ENCODE results near the gene ASCC1.
"Not testable (repeated sequence)": the region's sequence is repeated elsewhere in the genome, so short reads cannot be mapped to it uniquely, and the experiment has no call there.

Gene ASCC1

DNA sequence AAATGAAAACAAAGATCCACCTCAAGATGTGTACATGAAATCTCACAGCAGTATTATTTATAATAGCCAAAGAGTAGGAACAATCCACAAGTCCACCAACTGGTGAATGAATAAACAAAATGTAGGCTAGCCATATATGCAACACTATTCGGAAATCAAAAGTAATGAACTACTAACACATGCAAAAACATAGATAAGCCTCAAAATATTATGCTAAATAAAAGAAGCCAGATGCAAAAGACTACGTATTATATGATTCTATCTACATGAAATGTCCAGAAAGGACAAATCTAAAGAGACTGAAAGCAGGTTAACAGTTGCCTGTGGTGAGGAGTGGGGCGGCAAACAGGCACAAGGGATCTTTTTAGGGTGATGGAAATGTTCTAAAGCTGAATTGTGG, 49.0 kb downstream of the ASCC1 start:
- no peak for DNase-seq

DNA sequence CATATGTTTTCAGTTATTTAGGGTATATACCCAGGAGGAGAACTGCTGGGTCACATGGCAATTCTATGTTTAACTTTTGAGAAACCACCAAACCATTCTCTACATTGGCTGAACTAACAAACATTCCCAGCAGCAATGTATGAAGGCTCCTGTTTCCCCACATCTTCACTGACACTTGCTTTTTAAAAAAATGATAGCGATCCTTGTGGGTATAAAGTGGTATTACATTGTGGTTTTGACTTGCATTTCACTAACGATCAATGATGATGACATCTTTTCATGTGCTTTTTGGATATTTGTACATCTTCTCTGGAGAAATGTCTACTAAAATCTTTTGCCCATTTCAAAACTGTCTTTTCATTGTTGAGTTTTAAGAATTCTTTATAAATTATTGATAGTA, 51.5 kb downstream of the ASCC1 start:
- DNase-seq: no peak

DNA sequence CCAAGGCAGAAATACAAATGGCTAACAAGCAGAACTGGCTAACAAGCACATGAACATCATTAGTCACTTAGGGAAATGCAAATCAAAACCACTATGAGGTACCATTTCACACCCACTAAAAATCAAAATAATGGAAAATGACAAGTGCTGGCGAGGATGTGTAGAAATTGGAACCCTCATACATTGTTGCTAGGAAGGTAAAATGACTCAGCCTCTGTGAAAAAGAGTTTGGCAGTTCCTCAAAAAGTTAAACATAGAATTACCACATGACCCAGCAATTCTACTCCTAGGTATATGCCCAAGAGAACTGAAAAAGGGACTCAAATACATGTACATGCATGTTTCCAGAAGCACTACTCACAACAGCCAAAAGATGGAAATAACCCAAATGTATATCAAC, 53.1 kb downstream of the ASCC1 start:
- DNase-seq: no peak

DNA sequence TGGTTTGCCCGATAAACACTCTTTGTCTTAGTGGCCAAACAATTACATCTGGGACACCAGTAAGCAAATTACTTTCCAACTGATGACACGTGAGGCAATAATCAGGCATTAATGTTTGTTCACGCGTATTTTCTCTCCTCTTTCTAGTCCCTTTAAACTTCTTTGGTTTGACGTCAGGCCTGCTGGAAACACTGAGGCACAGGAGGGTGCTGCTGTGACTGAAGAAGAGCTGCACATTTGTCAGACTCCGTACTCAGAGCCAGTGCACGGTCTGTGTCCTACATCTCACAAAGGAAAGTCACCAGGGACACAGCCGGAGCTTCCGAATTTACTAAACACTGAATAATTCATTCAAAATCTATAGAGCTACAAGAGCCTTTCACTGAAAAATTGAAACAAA, 57.9 kb downstream of the ASCC1 start:
- DNase-seq: no peak

DNA sequence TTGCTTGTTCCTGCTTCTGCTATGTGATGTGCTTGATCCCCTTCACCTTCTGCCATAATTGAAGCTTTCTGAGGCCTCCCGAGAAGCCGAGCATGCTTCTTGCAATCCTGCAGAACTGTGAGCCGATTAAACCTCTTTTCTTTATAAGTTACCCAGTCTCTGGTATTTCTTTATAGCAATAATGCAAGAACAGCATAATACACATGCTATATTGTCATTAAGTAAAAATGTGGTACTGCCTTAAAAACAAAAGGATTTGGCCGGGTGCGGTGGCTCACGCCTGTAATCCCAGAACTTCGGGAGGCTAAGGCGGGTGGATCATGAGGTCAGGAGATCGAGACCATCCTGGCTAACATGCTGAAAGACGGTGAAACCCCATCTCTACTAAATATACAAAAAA, 59.9 kb downstream of the ASCC1 start:
- no peak for DNase-seq

DNA sequence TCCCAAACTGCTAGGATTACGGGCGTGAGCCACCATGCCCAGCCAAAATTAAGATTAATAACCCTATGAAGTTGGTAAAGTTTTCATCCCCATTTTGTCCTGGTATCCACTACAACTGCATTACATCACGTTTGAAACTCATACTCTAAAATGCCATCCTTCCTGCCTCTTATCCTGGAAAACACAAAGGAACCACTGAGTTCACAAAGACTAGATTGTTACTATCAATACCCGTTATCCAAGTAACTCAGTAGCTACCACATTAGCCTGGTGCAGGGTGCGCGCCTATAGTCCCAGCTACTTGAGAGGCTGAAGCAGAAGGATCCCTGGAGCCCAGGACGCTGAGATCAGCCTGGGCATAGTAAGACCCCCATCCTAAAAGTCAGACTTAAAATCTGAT, 63.8 kb downstream of the ASCC1 start:
- DNase-seq: no peak

DNA sequence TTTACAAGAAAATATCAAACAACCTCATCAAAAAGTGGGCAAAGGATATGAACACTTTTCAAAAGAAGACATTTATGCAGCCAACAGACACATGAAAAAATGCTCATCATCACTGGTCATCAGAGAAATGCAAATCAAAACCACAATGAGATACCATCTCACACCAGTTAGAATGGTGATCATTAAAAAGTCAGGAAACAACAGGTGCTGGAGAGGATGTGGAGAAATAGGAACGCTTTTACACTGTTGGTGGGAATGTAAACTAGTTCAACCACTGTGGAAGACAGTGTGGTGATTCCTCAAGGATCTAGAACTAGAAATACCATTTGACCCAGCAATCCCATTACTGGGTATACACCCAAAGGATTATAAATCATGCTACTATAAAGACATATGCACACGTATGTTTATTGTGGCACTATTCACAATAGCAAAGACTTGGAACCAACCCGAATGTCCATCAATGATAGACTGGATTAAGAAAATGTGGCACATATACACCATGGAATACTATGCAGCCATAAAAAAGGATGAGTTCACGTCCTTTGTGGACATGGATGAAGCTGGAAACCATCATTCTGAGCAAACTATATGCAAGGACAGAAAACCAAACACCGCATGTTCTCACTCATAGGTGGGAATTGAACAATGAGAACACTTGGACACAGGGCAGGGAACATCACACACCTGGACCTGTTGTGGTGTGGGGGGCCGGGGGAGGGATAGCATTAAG, 65.2 kb downstream of the ASCC1 start:
- DNase-seq: not testable (repeated sequence)

DNA sequence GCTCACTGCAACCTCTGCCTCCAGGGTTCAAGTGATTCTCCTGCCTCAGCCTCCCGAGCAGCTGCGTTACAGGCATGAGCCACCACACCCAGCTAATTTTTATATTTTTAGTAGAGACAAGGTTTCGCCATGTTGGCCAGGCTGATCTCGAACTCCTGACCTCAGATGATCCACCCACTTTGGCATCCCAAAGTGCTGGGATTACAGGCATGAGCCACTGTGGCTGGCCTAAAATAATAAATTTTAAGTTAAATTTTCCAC, 68.8 kb downstream of the ASCC1 start:
- DNase-seq: not testable (repeated sequence)

DNA sequence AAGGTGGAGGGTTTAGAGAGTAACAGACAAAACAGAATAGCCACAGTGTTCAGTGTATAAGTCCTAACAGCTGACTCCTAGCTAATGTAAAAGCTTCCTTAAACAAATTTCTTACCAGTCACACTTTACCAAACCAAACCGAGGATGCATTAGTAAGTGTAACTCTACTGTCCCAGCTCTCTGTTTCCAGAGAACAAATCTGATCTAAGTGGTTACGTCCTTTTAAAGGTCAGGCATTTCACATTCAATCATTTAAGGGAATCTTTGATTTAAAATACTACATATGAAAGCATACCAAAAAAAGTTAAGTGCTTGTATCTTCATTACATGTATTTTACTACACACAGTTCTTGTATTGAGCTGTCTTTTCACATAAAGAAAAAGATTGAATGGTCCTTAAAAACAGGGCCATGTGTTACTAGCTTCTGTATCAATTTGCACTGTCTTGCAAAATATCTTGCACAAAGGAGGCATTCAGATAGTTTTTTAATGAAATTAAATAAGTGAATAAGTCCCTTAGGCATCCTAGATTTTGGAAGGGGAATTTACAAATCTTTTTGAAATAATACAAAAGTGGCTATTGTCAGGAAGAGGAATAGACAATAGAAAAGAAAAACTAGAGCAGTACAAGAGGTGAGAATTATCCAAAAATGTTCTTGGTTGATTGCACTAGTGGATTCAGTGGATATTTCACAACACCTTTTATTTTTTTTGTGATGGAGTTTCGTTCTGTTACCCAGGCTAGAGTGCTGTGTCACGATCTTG, 69.3 kb downstream of the ASCC1 start:
- DNase-seq: no peak

DNA sequence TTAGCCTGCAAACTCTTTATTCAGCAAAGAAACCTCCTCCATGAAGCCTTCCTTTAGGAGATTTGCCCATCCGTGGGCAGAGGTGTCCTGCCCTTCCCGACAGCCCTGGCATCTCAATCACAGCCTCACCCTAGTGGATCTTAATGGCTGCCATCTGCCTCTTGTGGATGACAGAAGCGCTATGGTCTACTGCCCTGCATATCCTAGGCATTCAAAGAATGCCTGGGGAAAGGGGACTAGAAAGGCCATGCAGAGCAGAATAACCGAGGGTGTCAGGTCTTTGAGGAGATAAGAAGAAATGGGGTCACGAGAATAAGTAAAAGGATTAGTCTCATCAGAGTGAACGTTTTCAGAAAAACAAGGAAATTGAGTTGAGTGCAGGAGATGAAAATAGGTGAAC, 70.0 kb downstream of the ASCC1 start:
- DNase-seq: no peak

DNA sequence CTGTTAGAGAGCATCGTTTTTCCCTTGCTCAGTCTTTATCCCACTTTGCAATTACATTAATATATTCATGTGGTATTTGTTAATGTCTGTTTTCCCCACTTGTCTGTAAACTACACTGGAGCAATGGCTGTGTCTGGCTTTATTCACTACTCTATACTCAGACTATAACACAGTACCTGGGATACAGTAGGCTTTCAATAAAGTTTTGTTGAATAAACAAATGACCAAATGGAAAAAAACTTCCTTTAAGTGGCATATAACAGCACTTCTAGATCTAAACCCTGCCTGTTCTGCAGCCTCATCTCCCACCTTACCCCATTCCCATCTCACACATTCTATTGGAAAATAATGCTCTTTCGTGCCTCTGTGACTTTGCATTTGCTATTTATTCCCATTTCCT, 70.4 kb downstream of the ASCC1 start:
- no peak for DNase-seq

DNA sequence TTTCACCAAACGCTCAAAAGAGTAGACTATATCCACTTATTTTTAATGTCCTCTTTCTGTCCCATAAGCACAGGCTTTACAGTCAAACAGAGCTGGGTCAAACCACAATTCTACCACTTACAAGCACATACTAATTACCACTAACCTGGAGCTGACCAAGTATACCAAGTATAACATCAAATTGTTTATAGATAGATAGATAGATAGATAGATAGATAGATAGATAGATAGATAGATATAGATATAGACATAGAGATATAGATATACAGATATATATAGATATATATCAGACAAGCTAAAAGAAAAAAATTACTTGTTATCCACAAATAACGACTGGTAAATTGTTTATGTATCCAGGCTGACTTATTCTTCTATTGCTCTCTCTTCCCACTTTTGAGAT, 75.2 kb downstream of the ASCC1 start:
- DNase-seq: no peak

DNA sequence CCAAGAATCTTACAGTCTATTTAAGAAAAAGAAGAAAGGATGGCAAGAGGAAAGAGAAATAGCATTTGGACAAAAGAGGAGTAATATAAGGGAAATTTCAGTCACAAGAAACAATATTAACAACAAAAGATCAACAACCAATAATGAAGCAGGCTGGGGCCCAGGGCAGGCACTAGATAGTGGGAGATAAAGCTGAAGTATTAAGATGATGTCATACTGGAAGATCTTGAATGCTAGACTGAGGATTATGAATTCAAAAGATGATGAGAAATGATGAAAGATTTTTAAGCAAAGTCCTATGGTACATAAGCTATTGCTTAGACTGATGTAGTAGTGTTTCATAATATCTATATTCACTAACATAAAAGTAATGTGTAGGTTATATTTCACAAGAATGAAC, 75.9 kb downstream of the ASCC1 start:
- DNase-seq: no peak

DNA sequence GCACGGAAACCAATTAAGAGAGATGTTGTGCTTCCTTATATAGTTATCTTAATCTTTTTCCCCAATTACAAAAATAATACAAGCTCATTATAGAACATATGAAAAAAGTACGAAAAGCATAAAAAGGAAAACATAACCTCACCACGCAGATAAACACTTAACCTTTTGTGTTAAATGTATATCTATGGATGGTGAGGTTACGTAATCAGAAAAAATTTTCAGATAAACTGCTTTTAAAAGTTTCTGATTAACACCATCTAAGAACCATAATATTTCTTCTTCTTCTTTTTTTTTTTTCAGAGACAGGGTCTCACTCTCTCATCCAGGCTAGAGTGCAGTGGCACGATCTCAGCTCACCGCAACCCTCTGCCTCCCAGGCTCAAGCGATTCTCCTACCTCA, 78.5 kb downstream of the ASCC1 start:
- no peak for DNase-seq

DNA sequence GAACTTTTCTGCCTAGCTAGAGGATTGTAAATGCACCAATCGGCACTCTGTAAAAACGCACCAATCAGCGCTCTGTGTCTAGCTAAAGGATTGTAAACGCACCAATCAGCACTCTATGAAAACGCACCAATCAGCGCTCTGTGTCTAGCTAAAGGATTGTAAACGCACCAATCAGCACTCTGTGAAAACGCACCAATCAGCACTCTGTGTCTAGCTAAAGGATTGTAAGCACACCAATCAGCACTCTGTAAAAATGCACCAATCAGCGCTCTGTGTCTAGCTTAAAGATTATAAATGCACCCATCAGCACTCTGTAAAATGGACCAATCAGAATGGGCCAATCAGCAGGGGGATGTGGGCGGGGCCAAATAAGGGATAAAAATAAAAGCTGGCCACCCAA, 79.9 kb downstream of the ASCC1 start:
- DNase-seq: not testable (repeated sequence)

DNA sequence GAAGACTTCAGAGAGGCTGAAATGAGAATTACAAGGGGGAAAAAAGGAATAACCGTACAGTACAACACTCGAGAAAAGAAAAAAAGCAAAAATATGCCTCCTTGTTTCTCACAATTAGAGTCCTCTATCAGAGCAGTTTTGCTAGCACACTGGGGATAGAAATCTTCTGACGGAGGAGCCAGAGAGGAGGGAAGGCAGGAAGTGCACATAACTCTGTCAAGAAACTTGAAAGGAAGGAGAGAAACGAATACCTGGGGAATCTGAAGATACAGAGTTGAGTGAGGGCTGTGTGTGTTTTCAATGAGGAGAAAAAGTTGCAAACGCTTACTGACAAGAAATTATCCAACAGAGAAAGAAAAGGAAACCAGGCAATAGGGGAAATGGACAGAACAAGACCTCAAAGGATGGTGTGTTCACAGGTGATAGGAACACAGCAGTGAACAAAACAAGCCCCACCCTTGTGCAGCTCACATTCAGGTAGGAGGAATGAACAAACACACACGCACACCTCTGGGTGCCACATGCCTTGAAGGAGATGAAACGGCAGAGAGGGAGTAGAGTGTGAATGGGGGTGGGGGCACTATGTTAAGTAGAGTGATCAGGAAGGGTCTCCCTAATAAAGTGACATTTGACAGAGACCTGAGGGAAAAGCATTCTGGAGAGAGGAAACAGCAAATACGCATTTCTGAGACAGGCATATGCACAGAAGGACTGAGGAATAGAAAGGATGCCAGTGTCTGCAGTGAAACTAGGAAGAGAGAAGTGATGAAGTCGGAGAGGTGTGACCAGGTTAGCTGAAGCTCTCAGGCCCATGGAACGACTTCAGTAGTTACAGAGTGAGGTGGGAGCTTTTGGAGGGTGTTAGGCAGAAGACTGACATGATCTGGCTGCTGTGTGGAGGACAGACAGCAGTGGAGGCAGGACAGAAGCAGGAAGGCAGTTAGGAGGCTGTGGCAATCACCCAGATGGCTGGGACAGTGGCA, 81.0 kb downstream of the ASCC1 start:
- DNase-seq: no peak

DNA sequence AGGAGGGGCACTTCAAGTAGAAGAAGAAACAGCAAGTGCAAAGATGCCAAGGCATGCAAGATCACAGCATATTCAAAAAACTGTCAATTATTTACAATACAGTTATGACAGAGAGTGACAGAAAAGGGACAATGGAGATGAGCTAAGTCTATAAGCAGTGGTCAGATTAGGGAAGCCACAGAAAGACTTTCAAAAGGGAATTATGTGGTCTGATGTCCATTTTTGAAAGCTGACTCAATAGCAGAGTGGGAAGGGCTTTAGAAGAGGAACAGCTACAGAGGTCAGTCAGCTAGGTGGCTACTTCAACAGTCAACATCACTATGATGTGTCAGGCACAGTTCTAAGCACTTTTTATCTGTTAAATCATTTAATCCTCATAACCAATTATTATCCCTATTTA, 82.6 kb downstream of the ASCC1 start:
- DNase-seq: no peak

DNA sequence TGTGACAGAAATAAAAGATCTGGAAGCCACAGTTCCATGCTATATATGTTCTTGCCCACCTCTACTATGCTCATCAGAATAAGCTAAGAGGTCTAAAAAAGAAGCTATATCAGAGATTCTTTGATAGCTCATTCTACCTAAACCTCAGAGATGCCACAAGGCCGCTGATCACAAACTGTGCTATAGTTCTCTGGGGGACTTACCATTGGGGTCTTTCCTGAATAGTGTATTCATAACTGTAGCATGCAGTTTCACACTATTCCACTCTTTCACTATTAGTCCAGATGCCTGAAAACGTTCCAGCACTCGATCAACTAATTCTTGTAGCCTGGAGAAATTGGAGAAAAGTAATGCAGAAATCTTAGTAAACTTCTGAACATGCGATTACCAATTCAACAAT, 83.2 kb downstream of the ASCC1 start:
- DNase-seq: no peak

DNA sequence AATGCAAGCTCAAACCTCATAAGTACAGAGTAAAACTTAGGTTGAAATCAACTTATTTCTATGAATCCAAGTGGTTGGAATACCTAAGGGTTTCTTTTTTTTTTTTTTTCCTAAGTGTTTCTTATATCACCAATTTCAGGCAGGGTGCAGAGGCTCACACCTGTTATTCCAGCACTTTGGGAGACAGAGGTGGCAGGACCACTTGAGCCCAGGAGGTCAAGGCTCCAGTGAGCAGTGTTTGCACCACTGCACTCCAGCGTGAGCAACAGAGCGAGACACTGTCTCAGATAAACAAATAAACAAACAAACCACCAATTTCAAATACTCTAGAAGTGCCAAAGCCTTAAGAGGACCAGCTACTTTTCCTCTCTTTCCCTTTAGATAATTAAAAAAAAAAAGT, 88.5 kb downstream of the ASCC1 start:
- no peak for DNase-seq

DNA sequence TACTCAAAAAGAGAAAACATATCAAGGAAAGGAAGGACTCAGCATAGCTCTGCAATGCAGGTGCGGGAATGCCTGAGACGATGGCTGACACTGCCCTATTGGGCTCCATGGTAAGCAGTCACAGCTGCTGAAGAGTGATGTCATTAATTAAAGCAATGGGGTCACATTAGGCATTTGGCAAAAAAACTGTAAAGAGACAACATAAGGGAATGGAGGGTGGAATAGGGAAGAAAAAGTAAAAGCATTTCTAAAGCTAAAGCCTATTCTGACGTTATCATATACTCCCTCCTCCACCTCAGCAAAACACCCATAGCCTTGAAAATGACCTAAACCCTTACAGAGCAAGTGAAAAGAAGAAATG, 89.2 kb downstream of the ASCC1 start:
- DNase-seq: no peak

DNA sequence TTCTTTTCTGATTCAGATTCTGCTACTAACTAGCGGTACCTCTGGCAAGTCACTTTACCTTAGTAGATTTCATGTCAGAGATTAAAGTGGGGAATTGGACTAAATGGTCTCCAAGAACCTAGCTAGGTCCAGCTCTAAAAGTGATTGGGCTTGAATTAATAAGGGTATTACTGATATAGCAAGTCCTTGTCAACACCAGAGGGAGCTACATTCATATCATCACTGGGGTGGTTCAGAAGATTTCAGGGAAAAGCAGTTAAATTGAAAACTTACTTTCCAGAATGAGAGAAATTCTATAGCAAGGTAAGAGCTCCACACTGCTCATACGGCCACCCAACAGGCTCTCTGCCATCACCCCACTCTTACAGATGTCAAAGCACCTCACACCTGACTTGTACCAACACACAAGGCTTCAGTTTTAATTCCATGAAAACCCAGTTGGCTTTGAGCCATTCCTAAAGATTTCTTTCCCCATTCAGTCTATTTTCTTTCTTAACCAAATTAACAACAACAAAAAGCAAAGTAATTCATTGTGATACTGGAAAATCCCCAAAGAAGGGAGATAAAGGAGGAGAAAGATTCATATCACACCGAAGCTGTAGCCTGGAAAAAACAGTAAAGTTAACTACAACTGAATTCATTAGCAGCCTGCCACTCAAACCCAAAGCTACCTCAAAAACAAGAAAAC, 89.7 kb downstream of the ASCC1 start:
- no peak for DNase-seq

DNA sequence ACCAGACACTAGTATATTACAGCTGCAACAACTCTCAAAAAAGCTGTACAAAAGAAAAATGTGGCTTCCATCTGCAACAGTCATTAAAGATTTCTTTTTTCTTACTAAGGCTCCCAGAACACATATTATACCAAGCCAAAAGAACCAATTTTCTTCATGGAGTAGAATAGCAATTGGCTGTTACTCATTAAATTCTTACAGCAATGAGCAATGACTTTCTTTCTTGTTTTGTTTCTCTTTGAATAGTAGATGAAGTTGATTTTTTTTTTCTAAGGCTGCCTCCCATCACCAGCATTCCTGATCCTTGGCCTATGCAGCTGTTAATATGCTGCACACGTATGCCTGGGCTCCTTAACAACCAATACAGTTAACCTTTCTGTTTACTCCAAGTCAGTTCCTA, 91.1 kb downstream of the ASCC1 start:
- DNase-seq: no peak

DNA sequence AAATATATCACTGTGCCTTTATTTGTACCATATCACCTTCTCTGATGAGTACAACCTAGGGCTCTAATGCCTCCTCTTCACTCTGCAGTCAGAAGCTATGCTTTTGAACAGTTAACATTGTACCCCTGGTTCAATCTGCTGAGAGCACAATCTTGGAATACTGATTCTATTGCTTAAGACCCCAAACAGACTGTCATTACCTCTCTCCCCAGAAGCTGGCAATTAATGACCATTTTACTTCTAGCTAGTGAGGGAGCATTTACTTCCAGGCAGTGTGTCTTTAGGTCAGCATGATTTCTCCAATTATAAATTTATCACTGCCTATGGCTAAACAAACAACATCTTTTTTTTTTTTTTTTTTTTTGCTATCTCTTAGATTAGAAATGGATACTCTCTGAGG, 91.7 kb downstream of the ASCC1 start:
- DNase-seq: no peak

Data from NCI-H345 (cell line).